Mesenchymal stem cell (in vitro differentiated cells and primary cell): ENCODE data around the gene ARMC9.

ENCODE experiments used
- DNase-seq: peaks from one replicate; pipeline ENCODE4 v3.0.0-alpha.2; 2013
- H2AFZ ChIP-seq: one replicate; pipeline ENCODE4 v1.6.1; 2013; ENCODE audit warnings: low read depth, mild to moderate bottlenecking, control low read depth, inconsistent platforms, low read length, moderate library complexity
- H2AK5ac ChIP-seq: 2 replicates; pipeline ENCODE4 v1.6.1; 2013; ENCODE audit warnings: low read length, moderate library complexity, mild to moderate bottlenecking, inconsistent platforms; ENCODE audit not compliant: severe bottlenecking
- H2BK120ac ChIP-seq: one replicate; pipeline ENCODE4 v1.6.1; 2013; ENCODE audit warnings: low read depth, mild to moderate bottlenecking, inconsistent platforms, low read length, moderate library complexity
- H2BK12ac ChIP-seq, 2 experiments: one replicate each; pipeline ENCODE4 v1.6.1; 2013; ENCODE audit warnings: inconsistent platforms in 2 of 2, low read length in 2 of 2, mild to moderate bottlenecking in 2 of 2, moderate library complexity in 2 of 2, control low read depth in 1 of 2
- H2BK15ac ChIP-seq: one replicate; pipeline ENCODE4 v1.6.1; 2013; ENCODE audit warnings: mild to moderate bottlenecking, low read depth, inconsistent platforms; ENCODE audit not compliant: poor library complexity, severe bottlenecking
- H2BK5ac ChIP-seq: 2 replicates; pipeline ENCODE4 v1.6.1; 2013; ENCODE audit warnings: low read depth, mild to moderate bottlenecking, low read length, control low read depth, inconsistent platforms; ENCODE audit not compliant: poor library complexity, severe bottlenecking
- H3K14ac ChIP-seq, 2 experiments: one replicate each; pipeline ENCODE4 v1.6.1; 2013; ENCODE audit warnings: inconsistent platforms in 2 of 2, low read length in 2 of 2, control low read depth in 1 of 2, mild to moderate bottlenecking in 1 of 2, moderate library complexity in 1 of 2
- H3K18ac ChIP-seq, 2 experiments: one replicate each; pipeline ENCODE4 v1.6.1; 2013; ENCODE audit warnings: inconsistent platforms in 2 of 2, low read length in 2 of 2, control low read depth in 1 of 2, low read depth in 1 of 2, mild to moderate bottlenecking in 1 of 2
- H3K23ac ChIP-seq, 2 experiments: one replicate each; pipeline ENCODE4 v1.6.1; 2013; ENCODE audit warnings: inconsistent platforms in 2 of 2, low read length in 2 of 2, mild to moderate bottlenecking in 2 of 2, moderate library complexity in 2 of 2, control low read depth in 1 of 2
- H3K27ac ChIP-seq: 2 replicates; pipeline ENCODE4 v1.5.1; 2013; ENCODE audit warnings: mild to moderate bottlenecking, moderate library complexity, low read length, control low read depth, inconsistent platforms; ENCODE audit not compliant: poor library complexity, severe bottlenecking
- H3K27me3 ChIP-seq, 2 experiments: 2 replicates each; pipeline versions ENCODE4 v1.6.1 to v1.7.0; 2013; ENCODE audit warnings: low read length in 2 of 2, mild to moderate bottlenecking in 2 of 2, moderate library complexity in 2 of 2, control low read depth in 1 of 2, inconsistent platforms in 1 of 2; ENCODE audit not compliant: control insufficient read depth in 1 of 2, insufficient read depth in 1 of 2
- H3K36me3 ChIP-seq, 2 experiments: 2 replicates each; pipeline versions ENCODE4 v1.6.1 to v1.7.0; 2013; ENCODE audit warnings: low read length in 2 of 2, control low read depth in 1 of 2, inconsistent platforms in 1 of 2, low read depth in 1 of 2, mild to moderate bottlenecking in 1 of 2; ENCODE audit not compliant: insufficient read depth in 2 of 2, control insufficient read depth in 1 of 2
- H3K4ac ChIP-seq, 2 experiments: one replicate each; pipeline ENCODE4 v1.6.1; 2013; ENCODE audit warnings: inconsistent platforms in 2 of 2, low read length in 2 of 2, mild to moderate bottlenecking in 2 of 2, moderate library complexity in 2 of 2, control low read depth in 1 of 2, low read depth in 1 of 2
- H3K4me1 ChIP-seq: 2 replicates; pipeline ENCODE4 v1.6.1; 2013; ENCODE audit warnings: low read depth, low read length, control low read depth; ENCODE audit not compliant: control insufficient read depth, insufficient read depth
- H3K4me2 ChIP-seq: 2 replicates; pipeline ENCODE4 v1.6.1; 2013; ENCODE audit warnings: low read length, mild to moderate bottlenecking, inconsistent platforms; ENCODE audit not compliant: poor library complexity, severe bottlenecking
- H3K4me3 ChIP-seq, 2 experiments: 2 replicates each; pipeline versions ENCODE4 v1.5.1 to v1.7.0; 2013; ENCODE audit warnings: low read length in 2 of 2, mild to moderate bottlenecking in 2 of 2, control low read depth in 1 of 2, low read depth in 1 of 2; ENCODE audit not compliant: insufficient read depth in 1 of 2
- H3K79me1 ChIP-seq: replicated peaks from 2 replicates; pipeline ENCODE4 v1.6.1; 2013; ENCODE audit warnings: mild to moderate bottlenecking, control low read depth, low read length, inconsistent platforms; ENCODE audit not compliant: poor library complexity, severe bottlenecking
- H3K9ac ChIP-seq: 2 replicates; pipeline ENCODE4 v1.7.0; 2013; ENCODE audit warnings: mild to moderate bottlenecking, low read length, moderate library complexity
- H3K9me3 ChIP-seq: 2 replicates; pipeline ENCODE4 v1.7.0; 2013; ENCODE audit warnings: mild to moderate bottlenecking, low read length; ENCODE audit not compliant: control insufficient read depth
- H4K8ac ChIP-seq: one replicate; pipeline ENCODE4 v1.6.1; 2013; ENCODE audit warnings: inconsistent platforms, mild to moderate bottlenecking, low read length, moderate library complexity
- H4K91ac ChIP-seq: one replicate; pipeline ENCODE4 v1.6.1; 2013; ENCODE audit warnings: mild to moderate bottlenecking, low read length, inconsistent platforms
- WGBS: methylation state at CpG from one replicate; pipeline ENCODE4 v1.1.7; 2013; ENCODE audit warnings: mixed read lengths; 5-methylcytosine and 5-hydroxymethylcytosine counted together

Gene ARMC9

DNA sequence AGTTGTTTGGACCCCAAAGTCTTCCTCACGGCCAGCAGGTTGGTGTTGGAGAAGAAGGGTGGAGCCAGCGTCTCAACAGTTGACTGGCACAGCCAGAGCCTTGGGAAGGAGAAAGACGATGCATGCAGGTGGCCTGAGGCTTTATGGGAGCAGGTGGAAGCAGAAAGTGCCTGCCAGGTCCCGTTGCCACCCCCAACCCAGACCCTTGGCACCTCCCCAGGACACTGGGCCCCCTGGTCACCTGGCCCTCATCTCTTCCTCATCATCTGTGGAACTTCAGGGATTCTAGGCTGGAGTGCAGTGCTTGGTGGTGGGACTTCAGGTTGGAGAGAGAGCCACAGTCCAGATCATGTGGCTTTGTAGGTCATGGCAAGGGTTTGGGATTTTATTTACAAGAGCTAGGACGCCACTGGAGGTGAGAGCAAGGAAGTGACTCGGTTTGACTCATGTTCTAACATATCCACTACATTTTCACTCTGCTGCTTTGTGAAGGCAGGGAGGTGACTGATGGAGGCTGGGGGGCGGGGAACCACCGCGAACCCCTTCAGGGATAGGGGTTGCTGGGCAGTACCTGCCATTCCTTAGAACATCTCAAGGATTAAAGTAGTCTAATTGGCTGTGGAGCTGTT is 134.6 kb downstream of the ARMC9 start:
- no peak overlapping the region for H4K8ac ChIP-seq
- no peak overlapping the region for H3K27ac ChIP-seq
- H3K27me3 ChIP-seq: no peaks in the 10 kb centered on the region
- WGBS: 97% methylated on average over 5 of the region's 9 CpGs
- no peak for DNase-seq
- peaks cover 24% of the 10 kb centered on the region for H3K79me1 ChIP-seq
- no peak overlapping the region for H2BK120ac ChIP-seq
- no peak overlapping the region for H2AFZ ChIP-seq
- no peak overlapping the region for H4K91ac ChIP-seq
- no peak overlapping the region for H2BK15ac ChIP-seq
- H3K4me1 ChIP-seq: peaks cover 7% of the 10 kb centered on the region
- no peak overlapping the region for H2AK5ac ChIP-seq
- H2BK5ac ChIP-seq: no peak overlapping the region
- H3K36me3 ChIP-seq: peaks cover 60 to 72% of the 10 kb centered on the region in 2 experiments
- H3K9ac ChIP-seq: no peak overlapping the region
- no peak overlapping the region for H3K18ac ChIP-seq
- H3K4me2 ChIP-seq: no peak overlapping the region
- H2BK12ac ChIP-seq: no peak overlapping the region
- H3K4ac ChIP-seq: no peak overlapping the region
- H3K23ac ChIP-seq: no peak overlapping the region
- H3K9me3 ChIP-seq: no peaks in the 10 kb centered on the region
- H3K14ac ChIP-seq: no peak overlapping the region
- H3K4me3 ChIP-seq: no peak overlapping the region

DNA sequence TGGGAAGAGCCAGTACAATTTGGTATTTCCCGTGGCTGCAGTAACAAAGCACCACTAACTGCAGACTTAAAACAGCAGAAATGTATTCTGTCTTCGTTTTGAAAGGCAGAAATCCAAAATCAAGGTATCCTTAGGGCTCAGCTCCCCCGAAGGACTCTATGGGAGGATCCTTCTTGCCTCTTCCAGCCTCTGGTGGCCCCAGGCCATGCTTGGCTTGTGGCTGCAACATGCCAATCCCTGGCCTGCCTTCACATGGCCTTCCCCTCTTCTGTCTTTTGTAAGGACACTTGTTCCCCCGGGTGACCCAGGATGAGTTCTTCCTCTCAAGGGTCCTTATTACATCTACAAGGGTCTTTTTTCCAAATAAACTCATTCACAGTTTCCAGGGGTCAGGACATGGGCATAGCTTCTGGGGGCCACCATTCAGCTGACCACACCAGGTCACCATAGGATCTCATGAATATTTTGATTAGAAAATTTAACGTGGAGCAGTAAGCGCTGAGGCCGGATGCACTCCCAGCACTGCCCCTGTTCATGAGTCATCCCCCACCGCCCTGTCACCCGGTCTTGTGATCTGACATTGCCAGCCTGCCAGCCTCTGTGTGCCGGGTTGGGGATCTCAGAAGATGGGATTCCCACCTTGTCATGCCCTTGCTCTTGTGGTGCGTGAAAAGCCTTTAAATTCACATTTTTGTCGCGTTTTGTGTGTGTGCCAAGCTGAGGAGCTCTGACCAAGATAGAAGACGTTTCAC is 135.9 kb downstream of the ARMC9 start:
- Histone ChIP-seq H3K4ac (no peak overlapping the region), H3K27me3 (no peaks in the 10 kb centered on the region), H3K18ac (no peak overlapping the region), H2AFZ (no peak overlapping the region), H2BK12ac (no peak overlapping the region), H2BK15ac (no peak overlapping the region), H3K23ac (no peak overlapping the region), H4K91ac (no peak overlapping the region), H2BK5ac (no peak overlapping the region), H3K4me2 (no peak overlapping the region), H3K9me3 (no peaks in the 10 kb centered on the region), H3K4me1 (peaks cover 7% of the 10 kb centered on the region), H2BK120ac (no peak overlapping the region), H2AK5ac (no peak overlapping the region), H3K14ac (no peak overlapping the region), H3K9ac (no peak overlapping the region), H3K27ac (no peak overlapping the region), H4K8ac (no peak overlapping the region), H3K36me3 (peaks cover 64 to 76% of the 10 kb centered on the region in 2 experiments), H3K79me1 (peaks cover 25% of the 10 kb centered on the region), H3K4me3 (no peak overlapping the region)
- no peak for DNase-seq
- WGBS: 92% methylated on average over 14 of the region's 14 CpGs

DNA sequence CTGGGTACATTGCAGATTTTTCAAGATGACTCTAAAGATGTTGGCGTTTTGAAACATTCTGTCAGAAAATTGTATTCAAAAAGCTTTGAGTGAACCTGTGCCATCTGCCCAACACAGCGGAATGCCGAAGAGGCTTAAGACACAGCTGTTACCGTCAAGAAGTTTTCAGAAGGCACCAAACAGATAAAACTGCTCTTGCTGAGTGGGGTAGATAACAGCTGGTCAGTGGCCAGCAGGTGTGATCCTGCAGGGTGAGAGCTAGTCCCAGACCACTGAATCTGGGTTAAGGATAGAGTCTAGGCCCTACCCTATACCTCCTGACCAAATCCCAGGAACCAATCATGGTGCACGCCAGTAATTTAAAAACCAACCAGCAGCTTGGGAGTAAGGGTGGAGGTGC is 136.6 kb downstream of the ARMC9 start:
- H3K18ac ChIP-seq: no peak overlapping the region
- no peaks in the 10 kb centered on the region for H3K9me3 ChIP-seq
- no peak overlapping the region for H2AK5ac ChIP-seq

DNA sequence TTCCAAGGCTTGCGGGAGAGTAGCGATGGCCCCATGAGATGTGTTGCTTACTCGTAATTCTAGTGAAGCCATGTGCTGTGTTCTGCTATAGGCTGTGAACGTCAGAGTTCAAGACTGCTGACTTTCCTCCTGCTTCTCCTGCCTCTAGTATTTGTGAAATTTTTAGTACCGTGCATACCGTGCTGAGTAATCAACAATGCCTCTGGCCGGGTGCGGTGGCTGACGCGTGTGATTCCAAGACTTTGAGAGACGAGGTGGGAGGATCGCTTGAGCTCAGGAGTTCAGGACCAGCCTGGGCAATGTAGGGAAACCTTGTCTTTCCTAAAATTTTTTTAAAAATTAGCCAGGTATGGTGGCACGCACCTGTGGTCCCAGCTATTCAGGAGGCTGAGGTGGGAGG is 137.2 kb downstream of the ARMC9 start:
- Histone ChIP-seq H3K14ac (no peak overlapping the region), H4K8ac (no peak overlapping the region), H3K36me3 (peaks cover 64 to 77% of the 10 kb centered on the region in 2 experiments), H2BK12ac (no peak overlapping the region), H3K27me3 (no peaks in the 10 kb centered on the region), H3K4ac (no peak overlapping the region), H2BK120ac (no peak overlapping the region), H3K4me3 (no peak overlapping the region), H3K9me3 (no peaks in the 10 kb centered on the region), H4K91ac (no peak overlapping the region), H2BK15ac (no peak overlapping the region), H2BK5ac (no peak overlapping the region), H3K18ac (no peak overlapping the region), H3K4me1 (peaks cover 7% of the 10 kb centered on the region), H2AK5ac (no peak overlapping the region), H3K4me2 (no peak overlapping the region), H3K27ac (no peak overlapping the region), H3K9ac (no peak overlapping the region), H2AFZ (no peak overlapping the region), H3K23ac (no peak overlapping the region), H3K79me1 (peaks cover 25% of the 10 kb centered on the region)
- WGBS: 95% methylated on average over 12 of the region's 13 CpGs
- no peak for DNase-seq

More for the DNA sequence above, 136.6 kb downstream of the ARMC9 start:
- DNase-seq: no peak
- Histone ChIP-seq H3K36me3 (peaks cover 68 to 76% of the 10 kb centered on the region in 2 experiments), H2BK5ac (no peak overlapping the region), H4K91ac (no peak overlapping the region), H3K27me3 (no peaks in the 10 kb centered on the region), H3K27ac (no peak overlapping the region), H4K8ac (no peak overlapping the region), H3K9ac (no peak overlapping the region), H2BK15ac (no peak overlapping the region), H3K4me3 (no peak overlapping the region), H3K79me1 (peaks cover 27% of the 10 kb centered on the region), H3K23ac (no peak overlapping the region), H2BK12ac (no peak overlapping the region), H3K14ac (no peak overlapping the region), H3K4ac (no peak overlapping the region), H3K4me1 (peaks cover 7% of the 10 kb centered on the region), H3K4me2 (no peak overlapping the region), H2BK120ac (no peak overlapping the region), H2AFZ (no peak overlapping the region)
- WGBS: 98% methylated on average over 5 of the region's 5 CpGs
